GM21367 (cell line): ENCODE data around the gene GRM3.
"Not testable (repeated sequence)": the region's sequence is repeated elsewhere in the genome, so short reads cannot be mapped to it uniquely, and the experiment has no call there.

Experiments
- ATAC-seq: cut with Tn5 transposase; IDR thresholded peaks from one replicate; pipeline ENCODE4 v1.9.1; 2021; ENCODE audit not compliant: unreplicated experiment

Gene GRM3

GRCh38 chr7:86643561-86644281, at the start of gene GRM3:
Gene GRM3 (plus strand): TSS chr7:86643909. CDS start chr7:86765146, 121,237 bp downstream.
- no peak for ATAC-seq

GRCh38 chr7:86598311-86598710, 45.4 kb upstream of the GRM3 start:
- ATAC-seq = no peak

GRCh38 chr7:86598721-86599120, 45.0 kb upstream of the GRM3 start:
- no peak for ATAC-seq

GRCh38 chr7:86600506-86601290, 43.0 kb upstream of the GRM3 start:
- ATAC-seq = no peak

- not testable (repeated sequence) for ATAC-seq
These were observed 28.0 kb upstream of the GRM3 start for GRCh38 chr7:86615711-86616110.

GRCh38 chr7:86644282-86645224, 844 bp downstream of the GRM3 start:
- no peak for ATAC-seq

- no peak for ATAC-seq
These were observed 1.5 kb downstream of the GRM3 start for GRCh38 chr7:86645225-86645608.

- ATAC-seq = no peak
These were observed 2.1 kb downstream of the GRM3 start for GRCh38 chr7:86645676-86646276.

GRCh38 chr7:86647385-86648094, 3.8 kb downstream of the GRM3 start:
- ATAC-seq = no peak

GRCh38 chr7:86648169-86648568, 4.5 kb downstream of the GRM3 start:
- ATAC-seq = no peak

- ATAC-seq = no peak
These were observed 10.4 kb downstream of the GRM3 start for GRCh38 chr7:86653919-86654659.

GRCh38 chr7:86657948-86658347, 14.2 kb downstream of the GRM3 start:
- ATAC-seq = no peak

- no peak for ATAC-seq
These were observed 17.3 kb downstream of the GRM3 start for GRCh38 chr7:86660950-86661462.

GRCh38 chr7:86664486-86664885, 20.8 kb downstream of the GRM3 start:
- ATAC-seq = no peak

GRCh38 chr7:86664991-86665390, 21.3 kb downstream of the GRM3 start:
- ATAC-seq = no peak

GRCh38 chr7:86665669-86666068, 22.0 kb downstream of the GRM3 start:
- ATAC-seq = no peak

- peak; percentile 52 for ATAC-seq
These were observed 24.0 kb downstream of the GRM3 start for GRCh38 chr7:86667732-86668131.

GRCh38 chr7:86668315-86668714, 24.6 kb downstream of the GRM3 start:
- ATAC-seq = no peak

GRCh38 chr7:86687831-86688230, 44.1 kb downstream of the GRM3 start:
- ATAC-seq = no peak
